ENCODE results near the gene ABLIM2. TPM values are rescaled to one million over a fixed set of nuclear protein-coding genes. Genes with fewer than 3 reads are reported as not detected.

The ABLIM2 gene
- total RNA-seq, 1 donor: 0.63 TPM

DNA sequence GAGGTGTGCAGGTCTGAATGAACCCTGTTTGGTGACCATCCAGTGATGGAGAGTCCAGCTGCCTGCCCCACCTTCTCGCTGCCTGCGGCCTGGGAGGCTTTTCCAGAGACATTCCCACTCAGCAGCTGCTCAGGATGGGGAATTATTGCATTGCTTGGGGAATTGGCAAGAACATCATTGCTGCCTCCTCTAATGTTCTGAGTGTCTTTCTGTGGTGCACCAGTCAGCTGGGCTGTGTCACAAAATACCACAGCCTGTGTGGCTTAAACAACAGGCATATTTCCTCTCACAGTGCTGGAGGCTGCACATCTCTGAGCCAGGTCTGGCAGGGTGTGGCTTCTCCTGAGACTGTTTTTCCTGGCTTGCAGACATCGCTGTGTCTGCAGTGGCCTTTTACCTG lies 132.2 kb downstream of the ABLIM2 start:
- Histone ChIP-seq H3K27me3 (ENCODE audit: insufficient read depth, low read length) (no peaks in the 10 kb centered on the region), H3K9me3 (ENCODE audit: low read depth, low read length) (no peaks in the 10 kb centered on the region), H3K4me3 (ENCODE audit: low read length) (no peak overlapping the region), H3K4me1 (ENCODE audit: insufficient read depth, low read length) (no peaks in the 10 kb centered on the region)

DNA sequence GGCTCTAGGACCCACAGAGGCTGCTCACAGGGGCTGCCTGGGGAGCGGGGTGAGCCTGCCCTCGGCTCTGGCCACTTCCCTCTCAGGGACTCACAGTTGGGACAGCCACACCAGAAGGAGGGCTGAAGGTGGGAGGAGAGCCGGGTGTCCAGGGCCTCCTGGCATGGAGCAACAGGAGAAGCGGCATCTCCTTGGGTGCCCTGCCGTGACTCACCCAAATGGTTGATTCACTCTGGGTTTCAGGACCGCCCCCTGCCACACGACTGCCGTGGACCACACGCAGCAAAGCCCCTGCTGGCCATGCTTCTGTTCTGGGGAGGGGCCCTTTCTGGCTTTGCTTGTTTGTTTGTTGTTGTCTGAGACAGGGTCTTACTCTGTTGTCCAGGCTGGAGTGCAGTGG lies 132.9 kb downstream of the ABLIM2 start:
- Histone ChIP-seq H3K9me3 (ENCODE audit: low read depth, low read length) (no peaks in the 10 kb centered on the region), H3K4me1 (ENCODE audit: insufficient read depth, low read length) (no peaks in the 10 kb centered on the region), H3K27me3 (ENCODE audit: insufficient read depth, low read length) (no peaks in the 10 kb centered on the region), H3K4me3 (ENCODE audit: low read length) (no peak overlapping the region)

DNA sequence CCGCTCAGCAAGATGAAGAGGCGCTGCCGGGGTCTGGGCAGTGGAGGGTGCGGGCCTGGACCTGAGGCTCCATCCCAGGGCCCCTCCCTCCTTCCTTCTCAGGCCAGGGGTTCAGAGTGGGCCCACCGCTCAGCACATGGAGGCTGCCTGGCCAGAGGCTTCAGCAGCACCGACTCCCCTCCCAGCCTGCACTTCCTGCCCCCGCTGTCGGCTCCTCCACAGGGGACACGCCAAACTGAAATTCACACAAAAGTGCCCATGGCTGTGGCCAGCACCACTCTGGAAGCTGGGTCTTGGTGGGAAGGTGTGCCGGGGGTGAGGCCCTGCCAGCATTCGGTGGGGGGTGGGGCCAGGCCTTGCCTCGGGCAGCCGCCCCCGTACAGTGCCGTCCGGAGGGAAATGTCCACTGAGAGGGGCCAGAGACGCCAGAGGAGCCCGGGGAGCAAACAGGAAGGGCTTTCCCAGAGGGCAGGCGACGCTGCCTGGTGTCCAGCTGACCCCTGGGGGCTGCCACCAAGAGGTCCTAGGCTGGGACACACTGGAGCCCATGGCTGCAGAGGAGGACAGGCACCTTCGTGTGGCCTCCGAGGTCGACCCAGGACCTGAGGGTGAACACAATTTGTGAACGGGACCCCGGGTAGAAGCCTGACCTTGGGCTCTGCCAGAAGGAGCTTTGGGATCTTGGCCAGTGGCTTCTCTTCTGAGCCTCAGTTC lies 134.4 kb downstream of the ABLIM2 start:
- Histone ChIP-seq H3K4me3 (ENCODE audit: low read length) (no peak overlapping the region), H3K9me3 (ENCODE audit: low read depth, low read length) (no peaks in the 10 kb centered on the region), H3K4me1 (ENCODE audit: insufficient read depth, low read length) (no peaks in the 10 kb centered on the region), H3K27me3 (ENCODE audit: insufficient read depth, low read length) (no peaks in the 10 kb centered on the region)

DNA sequence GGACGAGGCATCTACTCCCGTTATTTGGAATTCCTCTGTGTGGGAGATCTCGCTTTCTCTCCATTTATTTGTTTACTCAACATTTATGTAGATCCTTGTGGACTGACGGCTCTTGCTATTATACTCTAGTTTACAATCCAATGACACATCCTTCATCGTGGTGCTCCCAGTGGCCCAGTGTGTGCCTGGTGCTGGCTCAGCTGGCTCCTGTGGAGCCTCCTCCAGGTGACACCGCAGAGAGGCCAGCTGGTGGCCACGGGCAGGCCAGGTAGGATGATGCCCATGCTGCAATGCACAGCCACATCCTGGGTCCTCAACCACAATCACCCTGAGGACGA lies 134.9 kb downstream of the ABLIM2 start:
- Histone ChIP-seq H3K4me3 (ENCODE audit: low read length) (no peak overlapping the region), H3K9me3 (ENCODE audit: low read depth, low read length) (no peaks in the 10 kb centered on the region), H3K27me3 (ENCODE audit: insufficient read depth, low read length) (no peaks in the 10 kb centered on the region), H3K4me1 (ENCODE audit: insufficient read depth, low read length) (no peaks in the 10 kb centered on the region)

DNA sequence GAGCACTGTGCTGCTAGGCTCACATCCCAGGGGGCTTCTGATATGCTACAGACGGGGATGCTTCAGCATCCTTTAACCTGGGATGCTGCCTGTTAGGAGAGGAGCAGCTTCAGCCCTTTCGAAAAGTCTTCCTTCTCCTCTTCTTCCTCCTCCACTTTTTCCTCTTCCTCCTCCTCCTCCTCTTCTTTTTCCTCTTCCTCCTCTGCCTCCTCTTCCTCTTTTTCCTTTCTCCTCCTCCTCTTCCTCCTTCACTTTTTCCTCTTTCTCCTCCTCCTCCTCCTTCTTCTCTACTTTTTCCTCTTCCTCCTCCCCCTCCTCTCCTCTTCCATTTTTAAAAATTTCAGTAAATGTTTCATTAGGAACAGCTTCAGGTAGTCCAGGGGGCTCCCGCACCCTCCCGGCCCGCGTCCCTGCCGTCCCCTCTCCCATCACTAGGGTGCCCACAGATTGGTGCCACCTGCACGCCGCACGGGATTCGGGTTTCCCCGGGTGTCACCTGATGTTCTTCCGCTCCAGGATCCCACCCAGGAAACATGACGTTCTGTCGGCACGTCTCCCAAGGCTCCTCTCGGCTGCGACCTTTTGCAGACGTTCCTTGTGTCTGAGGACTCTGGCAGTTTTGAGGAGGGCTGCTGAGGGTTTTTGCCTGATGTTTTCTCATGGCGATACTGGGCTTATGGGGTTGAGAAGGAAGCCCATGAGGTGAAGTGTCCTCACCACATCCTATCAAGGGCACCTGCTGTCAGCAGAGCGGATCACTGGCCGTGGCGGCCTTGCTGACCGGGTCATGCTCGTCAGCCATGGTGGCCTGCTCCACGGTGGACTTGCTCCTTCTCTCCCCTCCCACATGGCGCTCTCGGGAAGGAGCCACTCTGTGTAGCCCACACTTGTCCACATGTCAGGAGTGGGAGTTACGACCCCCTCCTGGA lies 135.6 kb downstream of the ABLIM2 start:
- no peak overlapping the region for H3K4me3 ChIP-seq (ENCODE audit: low read length)
- H3K27me3 ChIP-seq (ENCODE audit: insufficient read depth, low read length): no peaks in the 10 kb centered on the region
- no peaks in the 10 kb centered on the region for H3K4me1 ChIP-seq (ENCODE audit: insufficient read depth, low read length)
- no peaks in the 10 kb centered on the region for H3K9me3 ChIP-seq (ENCODE audit: low read depth, low read length)

DNA sequence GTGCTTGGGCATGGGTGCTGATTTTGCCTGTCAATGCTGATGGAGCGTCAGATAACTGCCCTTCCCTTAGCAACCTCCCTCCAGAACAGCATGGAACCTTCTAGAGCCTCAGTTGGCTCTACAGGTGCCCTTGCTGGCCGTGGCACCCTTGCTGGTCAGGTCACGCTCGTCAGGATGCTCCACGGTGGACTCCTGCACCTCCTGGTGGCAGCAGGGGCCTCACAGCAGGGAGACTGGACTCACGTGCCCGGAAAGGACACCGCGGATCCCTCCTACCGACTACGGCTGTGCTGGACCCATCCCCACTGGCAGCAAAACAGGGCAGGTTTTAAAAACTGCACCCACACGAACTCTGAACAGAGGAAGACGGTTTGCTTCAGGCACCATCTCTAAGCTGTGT lies 136.8 kb downstream of the ABLIM2 start:
- Histone ChIP-seq H3K27me3 (ENCODE audit: insufficient read depth, low read length) (no peaks in the 10 kb centered on the region), H3K9me3 (ENCODE audit: low read depth, low read length) (no peaks in the 10 kb centered on the region), H3K4me1 (ENCODE audit: insufficient read depth, low read length) (no peaks in the 10 kb centered on the region), H3K4me3 (ENCODE audit: low read length) (no peak overlapping the region)

DNA sequence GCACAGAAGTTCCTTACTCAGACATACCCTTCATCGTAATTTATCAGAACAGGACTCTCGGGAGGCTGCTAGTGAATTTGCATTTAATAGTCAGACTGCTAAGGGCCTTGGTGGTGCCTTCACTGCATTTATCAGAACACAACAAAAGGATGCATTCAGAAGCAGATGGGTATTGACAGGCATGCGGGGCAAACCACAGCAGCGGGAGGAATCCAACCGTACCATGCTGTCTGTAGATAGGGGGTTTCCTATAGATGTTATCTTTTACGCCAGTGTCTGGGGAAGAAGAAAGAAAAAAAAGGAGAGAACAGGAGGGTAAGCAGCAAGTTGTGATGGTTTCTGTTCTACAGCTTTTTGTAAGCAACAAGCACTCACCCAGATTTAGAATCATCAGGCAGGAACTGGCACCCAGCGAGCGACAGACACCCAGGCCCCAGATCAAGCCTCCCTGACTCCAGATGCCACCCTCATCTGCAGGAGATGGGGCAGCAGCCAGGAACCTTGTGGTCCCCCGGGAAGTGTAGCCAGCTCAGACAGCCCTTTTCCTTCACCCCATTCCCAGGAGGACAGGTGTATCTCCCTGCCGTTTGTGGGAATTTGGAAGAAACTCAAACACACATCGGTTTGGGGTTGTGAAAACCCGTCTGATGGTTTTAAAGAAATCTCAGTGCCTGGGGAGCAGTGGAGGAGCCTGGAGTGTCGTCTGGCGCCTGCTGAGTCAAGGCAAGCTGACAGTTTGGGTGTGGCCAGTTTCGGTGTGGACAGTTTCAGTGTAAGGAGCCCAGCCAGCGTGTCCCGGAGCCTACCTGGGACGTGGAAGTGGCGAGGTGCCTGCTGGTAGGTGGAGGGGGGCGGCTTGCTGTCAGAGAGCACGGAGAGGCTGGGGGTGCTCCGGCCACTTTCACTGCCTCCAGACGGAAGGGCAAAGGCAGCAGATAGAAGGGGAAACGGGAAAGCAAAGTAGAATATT lies 138.9 kb downstream of the ABLIM2 start:
- no peaks in the 10 kb centered on the region for H3K4me1 ChIP-seq (ENCODE audit: insufficient read depth, low read length)
- H3K9me3 ChIP-seq (ENCODE audit: low read depth, low read length): no peaks in the 10 kb centered on the region
- H3K27me3 ChIP-seq (ENCODE audit: insufficient read depth, low read length): no peaks in the 10 kb centered on the region
- no peak overlapping the region for H3K4me3 ChIP-seq (ENCODE audit: low read length)

DNA sequence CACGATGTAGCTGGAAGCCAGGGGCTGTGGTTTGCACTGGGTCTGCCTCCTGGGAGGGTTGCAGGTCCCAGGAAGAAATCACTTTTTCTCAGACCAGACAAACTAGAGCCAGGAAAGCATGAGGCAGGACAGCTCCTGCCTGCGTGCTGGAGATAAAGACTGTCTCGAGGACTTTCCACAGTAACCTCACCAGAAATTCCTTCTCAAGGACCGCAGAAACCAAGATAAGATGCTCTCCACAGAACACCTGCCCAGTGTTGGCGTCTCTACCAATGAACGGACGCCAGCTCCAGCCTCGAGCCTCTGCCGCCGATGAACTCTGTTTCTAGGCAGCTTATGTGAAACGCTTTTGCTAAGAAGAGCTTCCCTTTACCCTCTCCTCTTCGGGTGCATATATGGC lies 142.1 kb downstream of the ABLIM2 start:
- Histone ChIP-seq H3K9me3 (ENCODE audit: low read depth, low read length) (no peaks in the 10 kb centered on the region), H3K4me1 (ENCODE audit: insufficient read depth, low read length) (no peaks in the 10 kb centered on the region), H3K4me3 (ENCODE audit: low read length) (no peak overlapping the region), H3K27me3 (ENCODE audit: insufficient read depth, low read length) (no peaks in the 10 kb centered on the region)

DNA sequence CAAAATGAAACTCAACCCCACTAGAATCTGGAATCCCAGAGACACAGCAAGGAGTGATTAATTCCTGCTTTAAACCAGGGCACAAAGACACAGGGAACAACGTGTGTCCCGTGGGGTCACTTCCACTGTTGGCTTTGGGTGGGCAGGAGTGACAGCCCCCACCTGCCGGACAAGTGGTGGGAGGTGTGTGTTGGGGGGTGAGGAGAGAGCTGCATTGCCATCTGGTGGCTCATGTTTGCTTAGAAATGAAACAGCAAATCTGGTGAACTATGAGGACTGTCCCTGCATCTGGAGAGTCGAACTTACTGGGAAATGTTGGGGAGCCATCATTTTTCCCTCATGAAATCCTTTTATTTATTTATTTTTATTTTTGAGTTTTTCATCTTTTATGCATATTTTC lies 143.1 kb downstream of the ABLIM2 start:
- no peaks in the 10 kb centered on the region for H3K27me3 ChIP-seq (ENCODE audit: insufficient read depth, low read length)
- no peak overlapping the region for H3K4me3 ChIP-seq (ENCODE audit: low read length)

DNA sequence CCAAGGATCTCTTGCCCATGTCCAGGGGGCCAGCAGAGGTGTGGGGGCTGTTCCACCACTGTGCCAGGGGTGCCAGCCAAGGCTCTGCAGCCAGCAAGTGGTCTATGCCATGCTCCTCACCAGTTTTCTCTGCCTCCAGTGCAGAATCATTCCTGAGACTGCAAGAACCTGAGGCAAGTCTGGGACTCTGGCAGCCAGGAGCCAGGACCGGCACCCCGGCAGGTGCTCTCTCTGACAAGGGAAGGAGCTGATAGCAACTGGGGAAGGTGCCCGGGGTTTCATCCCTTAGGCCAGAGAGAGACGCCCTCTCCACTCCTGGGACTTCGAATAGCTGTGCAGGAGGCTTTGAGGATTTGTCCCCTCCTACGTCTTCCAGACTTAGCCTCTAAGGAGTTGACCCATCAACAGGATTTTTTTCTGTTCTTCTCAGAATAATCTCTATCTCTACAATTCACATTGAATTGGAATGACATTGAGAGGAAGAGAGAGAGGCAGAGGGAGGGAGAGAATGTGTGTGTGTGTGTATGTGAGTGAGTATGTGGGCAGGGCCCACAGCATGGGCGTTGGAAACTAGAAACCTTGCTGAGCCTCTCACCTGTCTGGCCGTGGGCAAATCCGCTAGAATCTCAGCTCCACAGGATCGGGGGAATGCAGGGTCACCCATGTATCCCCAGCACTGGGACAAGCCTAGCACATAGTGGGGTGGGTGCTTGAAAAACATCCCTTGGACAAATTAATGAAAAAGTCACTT lies 144.5 kb downstream of the ABLIM2 start:
- no peak overlapping the region for H3K4me3 ChIP-seq (ENCODE audit: low read length)
- no peaks in the 10 kb centered on the region for H3K27me3 ChIP-seq (ENCODE audit: insufficient read depth, low read length)
- H3K9me3 ChIP-seq (ENCODE audit: low read depth, low read length): no peaks in the 10 kb centered on the region
- no peaks in the 10 kb centered on the region for H3K4me1 ChIP-seq (ENCODE audit: insufficient read depth, low read length)

More for the DNA sequence above, 143.1 kb downstream of the ABLIM2 start:
- no peaks in the 10 kb centered on the region for H3K9me3 ChIP-seq (ENCODE audit: low read depth, low read length)
- no peaks in the 10 kb centered on the region for H3K4me1 ChIP-seq (ENCODE audit: insufficient read depth, low read length)

DNA sequence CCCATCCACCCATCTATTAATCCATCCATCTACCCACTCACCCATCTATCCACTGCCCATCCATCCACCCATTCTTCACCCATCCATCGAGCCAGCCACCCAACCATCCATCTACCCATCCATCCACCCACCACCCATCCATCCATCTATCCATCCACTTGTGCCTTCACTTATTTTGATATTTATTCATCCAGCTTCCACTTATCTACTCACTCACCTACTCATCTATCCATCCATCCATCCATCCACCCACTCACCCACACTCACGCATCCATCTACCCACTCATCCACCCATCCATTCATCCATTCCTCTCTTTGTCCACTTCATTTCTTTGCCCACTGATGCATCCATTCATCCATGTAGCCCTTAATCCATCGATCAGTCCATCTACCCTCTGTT lies 146.1 kb downstream of the ABLIM2 start:
- H3K4me1 ChIP-seq (ENCODE audit: insufficient read depth, low read length): no peaks in the 10 kb centered on the region
- H3K9me3 ChIP-seq (ENCODE audit: low read depth, low read length): no peaks in the 10 kb centered on the region
- no peak overlapping the region for H3K4me3 ChIP-seq (ENCODE audit: low read length)
- no peaks in the 10 kb centered on the region for H3K27me3 ChIP-seq (ENCODE audit: insufficient read depth, low read length)

DNA sequence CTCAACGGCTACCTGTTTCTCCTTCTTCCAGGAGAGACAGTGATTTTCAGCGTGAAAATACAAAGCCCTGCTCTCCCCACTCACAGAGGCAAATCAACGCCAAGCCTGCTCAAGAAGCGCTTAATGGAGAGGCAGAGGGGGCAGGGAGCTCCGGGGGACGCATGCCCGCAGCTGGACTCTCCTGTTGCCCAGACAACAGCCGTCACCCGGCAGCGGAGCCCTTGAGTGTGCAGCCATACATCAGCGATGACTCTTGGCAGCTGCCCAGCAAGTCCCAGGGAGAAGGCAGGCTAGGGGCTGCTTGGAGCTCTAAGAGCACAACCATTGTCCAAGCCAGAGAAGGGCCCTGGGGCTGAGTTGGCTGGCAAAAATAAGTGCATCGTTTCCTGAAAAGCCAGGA lies 148.0 kb downstream of the ABLIM2 start:
- Histone ChIP-seq H3K27me3 (ENCODE audit: insufficient read depth, low read length) (no peaks in the 10 kb centered on the region), H3K9me3 (ENCODE audit: low read depth, low read length) (no peaks in the 10 kb centered on the region), H3K4me3 (ENCODE audit: low read length) (no peak overlapping the region), H3K4me1 (ENCODE audit: insufficient read depth, low read length) (no peaks in the 10 kb centered on the region)

DNA sequence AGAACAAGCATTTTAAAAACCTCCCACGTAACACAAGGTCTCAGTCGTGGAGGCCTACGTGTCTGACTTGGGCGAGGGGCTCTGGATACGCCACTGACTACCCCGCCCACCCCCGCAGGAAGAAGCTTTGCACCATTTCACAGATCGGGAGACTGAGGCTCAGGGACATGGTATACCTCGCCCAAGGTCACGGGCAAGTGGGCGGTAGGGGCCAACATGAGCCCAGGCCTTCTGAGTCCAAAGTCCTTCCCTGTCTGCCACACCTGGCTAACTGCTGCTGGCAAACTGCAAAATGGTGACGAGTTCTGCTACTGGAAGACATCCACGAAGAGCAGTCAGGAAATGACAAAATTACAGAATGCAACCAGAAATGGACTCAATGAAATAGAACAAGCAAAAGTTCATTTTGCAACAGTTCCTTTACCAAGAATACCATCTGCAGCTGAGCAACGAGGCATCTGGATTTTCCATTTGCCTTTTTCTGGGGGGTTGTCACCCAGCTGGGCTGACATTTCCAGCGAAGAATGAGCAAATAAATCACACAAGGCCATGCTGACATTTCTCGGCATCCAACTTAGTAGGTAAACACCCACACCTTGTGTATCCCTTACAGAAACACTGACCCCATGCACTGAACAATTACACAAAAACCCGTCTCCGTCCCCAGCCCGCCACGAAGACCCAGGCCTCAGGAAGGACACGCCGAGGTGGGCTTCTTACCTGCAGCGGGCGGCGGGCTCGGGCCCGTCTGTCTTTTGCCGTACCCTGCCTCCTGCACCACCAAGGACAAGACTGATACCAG lies 148.7 kb downstream of the ABLIM2 start:
- H3K27me3 ChIP-seq (ENCODE audit: insufficient read depth, low read length): no peaks in the 10 kb centered on the region
- no peaks in the 10 kb centered on the region for H3K9me3 ChIP-seq (ENCODE audit: low read depth, low read length)
- H3K4me1 ChIP-seq (ENCODE audit: insufficient read depth, low read length): no peaks in the 10 kb centered on the region
- no peak overlapping the region for H3K4me3 ChIP-seq (ENCODE audit: low read length)

DNA sequence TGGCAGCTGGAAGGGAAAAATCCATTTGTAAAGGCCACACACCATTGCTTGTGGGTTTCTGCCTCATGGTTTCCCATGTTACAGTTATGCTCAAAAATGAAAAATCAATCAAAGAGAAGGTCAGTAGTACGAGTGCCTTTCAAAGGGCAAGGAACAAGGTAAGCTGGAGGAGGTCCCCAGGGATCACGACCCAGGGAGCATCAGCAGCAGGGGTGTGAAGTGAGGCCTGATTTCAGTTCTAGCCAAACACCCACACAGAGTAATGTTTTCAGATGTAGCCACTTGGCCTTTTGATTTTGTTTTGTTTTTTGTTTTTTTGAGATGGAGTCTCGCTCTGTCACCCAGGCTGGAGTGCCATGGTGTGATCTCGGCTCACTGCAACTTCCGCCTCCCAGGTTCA lies 149.5 kb downstream of the ABLIM2 start:
- H3K9me3 ChIP-seq (ENCODE audit: low read depth, low read length): no peaks in the 10 kb centered on the region
- H3K27me3 ChIP-seq (ENCODE audit: insufficient read depth, low read length): no peaks in the 10 kb centered on the region
- no peak overlapping the region for H3K4me3 ChIP-seq (ENCODE audit: low read length)
- no peaks in the 10 kb centered on the region for H3K4me1 ChIP-seq (ENCODE audit: insufficient read depth, low read length)

All from mononuclear cell (primary cell).